CD14-positive monocyte (primary cell): ENCODE results near the gene HOGA1. TPM values are rescaled to one million over a fixed set of nuclear protein-coding genes. Genes with fewer than 3 reads are reported as not detected.

Source experiments
- DNase-seq, 3 donors: peaks; one replicate each; pipeline ENCODE4 v3.0.0-alpha.2; 2011 to 2022
- H2AFZ ChIP-seq: 2 replicates; pipeline ENCODE4 v1.6.0; 2012; ENCODE audit warnings: mild to moderate bottlenecking, low read depth, low read length, inconsistent platforms; ENCODE audit not compliant: insufficient read depth, poor library complexity, severe bottlenecking
- H3K27ac ChIP-seq, 2 donors: 1 replicate in 1 of 2; 2 replicates in 1 of 2; pipeline ENCODE4 v1.5.1; 2012 to 2013; ENCODE audit warnings: low read length in 2 of 2, control low read depth in 1 of 2, inconsistent platforms in 1 of 2, low read depth in 1 of 2, mild to moderate bottlenecking in 1 of 2
- H3K27me3 ChIP-seq, 2 donors: one replicate each; pipeline versions ENCODE4 v1.6.0 to v1.6.1; 2011 to 2013; ENCODE audit warnings: low read length in 2 of 2; ENCODE audit not compliant: control insufficient read depth in 2 of 2, insufficient read depth in 2 of 2
- H3K36me3 ChIP-seq, 2 donors: replicated peaks in 1 of 2; 1 replicate in 1 of 2; 2 replicates in 1 of 2; pipeline versions ENCODE4 v1.5.1 to v1.6.1; 2012 to 2013; ENCODE audit warnings: low read length in 2 of 2, control low read depth in 1 of 2, inconsistent platforms in 1 of 2, mild to moderate bottlenecking in 1 of 2; ENCODE audit not compliant: insufficient read depth in 2 of 2, control insufficient read depth in 1 of 2
- H3K4me1 ChIP-seq, 2 donors: 1 replicate in 1 of 2; 2 replicates in 1 of 2; pipeline versions ENCODE4 v1.5.1 to v1.6.1; 2012 to 2013; ENCODE audit warnings: low read length in 2 of 2, control low read depth in 1 of 2, inconsistent platforms in 1 of 2, mild to moderate bottlenecking in 1 of 2, moderate library complexity in 1 of 2; ENCODE audit not compliant: insufficient read depth in 2 of 2, control insufficient read depth in 1 of 2
- H3K4me2 ChIP-seq: replicated peaks from 2 replicates; pipeline ENCODE3; 2012; ENCODE audit warnings: low read length, moderate library complexity, mild to moderate bottlenecking; ENCODE audit not compliant: poor library complexity, severe bottlenecking; ENCODE audit errors: extremely low read depth
- H3K4me3 ChIP-seq, 3 experiments: fragments of 200-600 bp in 1 of 3; sonication (generic) in 1 of 3; replicated peaks in 1 of 3; 1 replicate in 2 of 3; 2 replicates in 1 of 3; pipeline ENCODE4 v1.5.1; 2011 to 2013; ENCODE audit warnings: low read length in 3 of 3, mild to moderate bottlenecking in 3 of 3, control low read depth in 2 of 3, low read depth in 2 of 3, inconsistent platforms in 1 of 3, moderate library complexity in 1 of 3
- H3K79me2 ChIP-seq: 2 replicates; pipeline ENCODE4 v1.6.0; 2012; ENCODE audit warnings: mild to moderate bottlenecking, control low read depth, inconsistent platforms, low read length, moderate library complexity; ENCODE audit not compliant: insufficient read depth
- H3K9ac ChIP-seq: 2 replicates; pipeline ENCODE4 v1.6.0; 2017; ENCODE audit warnings: low read length, mild to moderate bottlenecking; ENCODE audit not compliant: insufficient read depth, poor library complexity, severe bottlenecking
- H3K9me3 ChIP-seq, 2 donors: replicated peaks in 1 of 2; 1 replicate in 1 of 2; 2 replicates in 1 of 2; pipeline versions ENCODE4 v1.5.1 to v1.6.1; 2012 to 2013; ENCODE audit warnings: low read length in 2 of 2, control low read depth in 1 of 2; ENCODE audit not compliant: control insufficient read depth in 1 of 2, insufficient read depth in 1 of 2
- H4K20me1 ChIP-seq: 2 replicates; pipeline ENCODE4 v1.6.0; 2012; ENCODE audit warnings: mild to moderate bottlenecking, low read length, control low read depth, moderate library complexity; ENCODE audit not compliant: insufficient read depth
- H3K27ac Mint-ChIP-seq, 7 donors: one replicate each; pipeline ENCODE4 v1.8.0; 2020; ENCODE audit warnings: mild to moderate bottlenecking in 7 of 7, mixed read lengths in 7 of 7, moderate library complexity in 6 of 7, inconsistent platforms in 2 of 7
- H3K27me3 Mint-ChIP-seq, 3 donors: one replicate each; pipeline ENCODE4 v1.8.0; 2021 to 2022; ENCODE audit warnings: low read depth in 3 of 3, mild to moderate bottlenecking in 3 of 3, mixed read lengths in 3 of 3, moderate library complexity in 3 of 3, inconsistent platforms in 1 of 3
- H3K36me3 Mint-ChIP-seq, 2 donors: one replicate each; pipeline ENCODE4 v1.8.0; 2020; ENCODE audit warnings: mixed read lengths in 2 of 2, inconsistent platforms in 1 of 2, mild to moderate bottlenecking in 1 of 2
- H3K4me1 Mint-ChIP-seq: one replicate; pipeline ENCODE4 v1.8.0; 2020; ENCODE audit warnings: mild to moderate bottlenecking, mixed read lengths
- H3K4me3 Mint-ChIP-seq, 2 donors: one replicate each; pipeline ENCODE4 v1.8.0; 2020; ENCODE audit warnings: mild to moderate bottlenecking in 2 of 2, mixed read lengths in 2 of 2, moderate library complexity in 1 of 2
- H3K9me3 Mint-ChIP-seq, 7 donors: one replicate each; pipeline ENCODE4 v1.8.0; 2020 to 2022; ENCODE audit warnings: mixed read lengths in 7 of 7, mild to moderate bottlenecking in 6 of 7, moderate library complexity in 6 of 7, inconsistent platforms in 2 of 7
- WGBS: methylation state at CpG from one replicate; pipeline ENCODE4 v1.1.5; 2013; ENCODE audit warnings: missing lambda C conversion rate; ENCODE audit not compliant: insufficient coverage; 5-methylcytosine and 5-hydroxymethylcytosine counted together
- intact Hi-C, 2 donors: fragments of 100-400 bp; cut with micrococcal nuclease; formaldehyde crosslinking; loops; one replicate each; pipeline versions ENCODE4 v1.15.0 to v1.15.1; 2023
- polyA plus RNA-seq, 3 donors: library from polyadenylated mRNA; depleted of rRNA in 1 of 3; unstranded in 2 of 3; stranded (reverse) in 1 of 3; fragments of 300-500 nt in 2 of 3; fragments of >200 nt in 1 of 3; fragmentation: Illumina TruSeq in 2 of 3; gene quantifications; 1 replicate in 2 of 3; 2 replicates in 1 of 3; pipeline ENCODE4 v1.2.3, GENCODE V29; 2012 to 2021
- TF ChIP-seq, protein P1 (sequence below): fragments of 200-600 bp; IDR thresholded peaks from one replicate; pipeline ENCODE4 v1.8.0; 2022; ENCODE audit warnings: antibody characterized with exemption, mild to moderate bottlenecking

Gene HOGA1
- polyA plus RNA-seq, 3 donors: not detected

DNA sequence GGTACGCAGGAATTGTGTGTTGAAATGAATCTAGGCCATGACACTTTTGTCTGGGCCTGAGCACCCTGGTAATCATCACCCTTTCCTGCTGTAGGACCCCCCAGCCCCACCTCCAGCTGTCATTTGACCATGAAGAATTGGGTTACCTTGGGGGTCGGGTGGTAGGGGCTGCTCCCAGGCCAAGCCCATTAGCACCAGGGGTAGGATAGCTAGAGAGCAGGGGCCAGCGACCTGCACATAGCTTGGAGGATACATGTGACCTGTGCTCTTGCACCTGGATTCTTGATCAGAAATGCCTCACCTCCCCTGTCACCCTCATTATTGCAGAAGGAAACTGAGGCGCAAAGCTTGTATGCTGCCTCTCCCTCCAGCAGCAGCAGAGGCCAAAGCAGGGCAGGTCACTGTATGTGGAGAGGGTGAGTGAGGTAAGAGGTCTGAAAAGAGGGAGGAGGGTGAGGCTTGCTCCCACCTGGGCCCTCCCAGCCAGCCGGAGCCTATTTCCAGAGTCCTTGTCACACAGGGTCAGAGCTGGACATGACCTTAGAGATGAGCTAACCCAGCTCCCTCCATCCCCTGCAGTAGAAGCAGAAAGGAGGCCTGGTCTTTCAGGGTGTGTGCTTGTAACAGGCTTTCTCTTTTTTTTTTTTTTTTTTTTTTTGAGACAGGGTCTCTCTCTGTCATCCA, 46.9 kb upstream of the HOGA1 start:
- no peaks in the 10 kb centered on the region for H3K9me3 ChIP-seq
- no peaks in the 10 kb centered on the region for H3K27me3 ChIP-seq
- peaks cover 16% of the 10 kb centered on the region for H4K20me1 ChIP-seq
- peaks cover 14% of the 10 kb centered on the region for H3K4me1 Mint-ChIP-seq
- H3K4me3 Mint-ChIP-seq: no peak overlapping the region
- no peak overlapping the region for H3K4me3 ChIP-seq
- H3K27me3 Mint-ChIP-seq: no peaks in the 10 kb centered on the region
- no CpG with 5 or more reads among the region's 5 CpGs for WGBS
- H3K9me3 Mint-ChIP-seq: no peaks in the 10 kb centered on the region
- no peak for DNase-seq
- peaks cover 7% of the 10 kb centered on the region for H3K79me2 ChIP-seq
- H3K9ac ChIP-seq: no peak overlapping the region
- H2AFZ ChIP-seq: no peak overlapping the region
- H3K27ac ChIP-seq: no peak overlapping the region
- no peak overlapping the region for H3K4me2 ChIP-seq
- TF ChIP-seq, protein P1, sequence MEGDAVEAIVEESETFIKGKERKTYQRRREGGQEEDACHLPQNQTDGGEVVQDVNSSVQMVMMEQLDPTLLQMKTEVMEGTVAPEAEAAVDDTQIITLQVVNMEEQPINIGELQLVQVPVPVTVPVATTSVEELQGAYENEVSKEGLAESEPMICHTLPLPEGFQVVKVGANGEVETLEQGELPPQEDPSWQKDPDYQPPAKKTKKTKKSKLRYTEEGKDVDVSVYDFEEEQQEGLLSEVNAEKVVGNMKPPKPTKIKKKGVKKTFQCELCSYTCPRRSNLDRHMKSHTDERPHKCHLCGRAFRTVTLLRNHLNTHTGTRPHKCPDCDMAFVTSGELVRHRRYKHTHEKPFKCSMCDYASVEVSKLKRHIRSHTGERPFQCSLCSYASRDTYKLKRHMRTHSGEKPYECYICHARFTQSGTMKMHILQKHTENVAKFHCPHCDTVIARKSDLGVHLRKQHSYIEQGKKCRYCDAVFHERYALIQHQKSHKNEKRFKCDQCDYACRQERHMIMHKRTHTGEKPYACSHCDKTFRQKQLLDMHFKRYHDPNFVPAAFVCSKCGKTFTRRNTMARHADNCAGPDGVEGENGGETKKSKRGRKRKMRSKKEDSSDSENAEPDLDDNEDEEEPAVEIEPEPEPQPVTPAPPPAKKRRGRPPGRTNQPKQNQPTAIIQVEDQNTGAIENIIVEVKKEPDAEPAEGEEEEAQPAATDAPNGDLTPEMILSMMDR: no peak
- intact Hi-C loops: no loop called here
- peaks cover 10 to 12% of the 10 kb centered on the region in 2 donors for H3K4me1 ChIP-seq
- H3K27ac Mint-ChIP-seq: peak overlapping the region in 1 of 7 donors; percentile 70
- H3K36me3 ChIP-seq: peaks cover 0 to 4% of the 10 kb centered on the region in 2 donors
- peaks cover 5 to 8% of the 10 kb centered on the region in 2 donors for H3K36me3 Mint-ChIP-seq

DNA sequence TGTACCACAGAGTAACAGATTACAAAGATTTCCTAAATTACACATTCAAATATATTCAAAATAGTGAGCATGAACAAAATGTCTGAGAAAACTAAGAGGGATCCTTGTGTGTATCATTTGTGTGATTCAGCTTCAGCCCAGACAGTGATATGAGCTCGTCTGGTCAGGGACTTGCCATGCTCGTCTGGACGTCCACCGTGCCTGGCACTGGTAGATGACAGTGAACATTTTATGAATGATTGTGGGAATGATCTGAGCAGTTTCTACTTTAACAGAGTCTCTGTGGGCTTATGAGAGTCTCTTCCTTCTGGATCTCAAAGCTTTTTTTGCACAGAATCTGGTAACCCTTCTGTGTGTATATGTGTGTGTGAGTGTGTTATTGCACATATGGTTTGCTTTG, 45.8 kb upstream of the HOGA1 start:
- Histone ChIP-seq H4K20me1 (peaks cover 13% of the 10 kb centered on the region), H3K4me3 (no peak overlapping the region), H3K9me3 (no peaks in the 10 kb centered on the region), H3K9ac (no peak overlapping the region), H3K4me1 (peaks cover 21 to 23% of the 10 kb centered on the region in 2 donors), H3K4me2 (no peak overlapping the region), H3K27ac (no peak overlapping the region), H2AFZ (no peak overlapping the region), H3K27me3 (no peaks in the 10 kb centered on the region), H3K36me3 (peaks cover 0 to 4% of the 10 kb centered on the region in 2 donors), H3K79me2 (peaks cover 9% of the 10 kb centered on the region)
- TF ChIP-seq, protein P1: no peak
- Mint-ChIP-seq H3K9me3 (no peaks in the 10 kb centered on the region), H3K4me1 (peaks cover 25% of the 10 kb centered on the region), H3K4me3 (no peak overlapping the region), H3K27ac (no peak overlapping the region), H3K27me3 (no peaks in the 10 kb centered on the region), H3K36me3 (peaks cover 3 to 8% of the 10 kb centered on the region in 2 donors)
- no peak for DNase-seq
- 97% methylated on average over 4 of the region's 4 CpGs for WGBS
- intact Hi-C loops: no loop called here
